Measurements from ENCODE around the gene LANCL3.
"Not testable (repeated sequence)": the region's sequence is repeated elsewhere in the genome, so short reads cannot be mapped to it uniquely, and the experiment has no call there.

DNA sequence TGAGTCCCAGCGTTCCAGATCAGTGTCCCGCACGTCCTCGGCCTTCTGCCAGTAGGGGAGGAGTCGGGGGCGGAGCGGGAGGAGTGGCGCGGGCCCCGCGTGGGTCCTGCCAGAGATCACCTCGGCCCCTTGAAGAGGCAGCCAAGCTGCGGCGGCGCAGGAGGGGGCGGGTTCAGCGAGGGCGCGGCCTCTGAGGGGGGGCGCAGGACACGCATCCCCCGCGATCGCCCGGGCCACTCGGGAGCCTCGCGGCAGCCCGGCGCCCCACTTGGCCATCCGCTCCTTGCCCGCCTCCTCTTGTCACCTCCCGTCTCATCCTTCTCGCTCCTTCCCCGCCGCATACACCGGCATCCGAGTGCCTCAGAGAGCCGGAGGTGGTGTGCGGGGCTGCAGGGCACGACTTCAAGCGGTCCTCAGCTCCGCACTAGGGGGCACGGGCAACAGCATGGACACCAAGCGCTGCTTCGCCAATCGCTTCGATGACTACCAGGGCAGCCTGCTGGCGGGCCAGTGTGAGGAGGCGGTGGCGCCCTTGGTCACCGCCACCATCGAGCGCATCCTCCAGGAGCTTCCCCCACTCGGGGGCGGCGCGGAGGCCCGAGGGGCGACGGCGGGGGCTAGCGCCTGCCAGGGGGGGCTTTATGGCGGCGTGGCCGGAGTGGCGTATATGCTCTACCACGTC, at the start of gene LANCL3:
- TF ChIP-seq, protein P1, sequence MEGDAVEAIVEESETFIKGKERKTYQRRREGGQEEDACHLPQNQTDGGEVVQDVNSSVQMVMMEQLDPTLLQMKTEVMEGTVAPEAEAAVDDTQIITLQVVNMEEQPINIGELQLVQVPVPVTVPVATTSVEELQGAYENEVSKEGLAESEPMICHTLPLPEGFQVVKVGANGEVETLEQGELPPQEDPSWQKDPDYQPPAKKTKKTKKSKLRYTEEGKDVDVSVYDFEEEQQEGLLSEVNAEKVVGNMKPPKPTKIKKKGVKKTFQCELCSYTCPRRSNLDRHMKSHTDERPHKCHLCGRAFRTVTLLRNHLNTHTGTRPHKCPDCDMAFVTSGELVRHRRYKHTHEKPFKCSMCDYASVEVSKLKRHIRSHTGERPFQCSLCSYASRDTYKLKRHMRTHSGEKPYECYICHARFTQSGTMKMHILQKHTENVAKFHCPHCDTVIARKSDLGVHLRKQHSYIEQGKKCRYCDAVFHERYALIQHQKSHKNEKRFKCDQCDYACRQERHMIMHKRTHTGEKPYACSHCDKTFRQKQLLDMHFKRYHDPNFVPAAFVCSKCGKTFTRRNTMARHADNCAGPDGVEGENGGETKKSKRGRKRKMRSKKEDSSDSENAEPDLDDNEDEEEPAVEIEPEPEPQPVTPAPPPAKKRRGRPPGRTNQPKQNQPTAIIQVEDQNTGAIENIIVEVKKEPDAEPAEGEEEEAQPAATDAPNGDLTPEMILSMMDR (IDR thresholded peaks at IDR 0.05) = not testable (repeated sequence)
- TF ChIP-seq ZFX (IDR thresholded peaks at IDR 0.05; ENCODE audit: borderline replicate concordance) = not testable (repeated sequence)
